ENCODE measurements around the gene CENPK. TPM values are rescaled to one million over a fixed set of nuclear protein-coding genes. Genes with fewer than 3 reads are reported as not detected.
"Not testable (repeated sequence)": the region's sequence is repeated elsewhere in the genome, so short reads cannot be mapped to it uniquely, and the experiment has no call there.

Gene CENPK
- total and polyA plus RNA-seq, 8 donors = 0.58 to 43.2 (median 4.6) TPM; not detected in 1

- no peaks in the 10 kb centered on the region for H3K4me1 ChIP-seq
- H3K9me3 ChIP-seq = no peaks in the 10 kb centered on the region
- DNase-seq = no peak
- intact Hi-C loops (cut with DNase I; ENCODE audit: low total_unique reads) = no loop called here
- H3K4me3 ChIP-seq = no peak overlapping the region
- no peak overlapping the region for H3K27ac ChIP-seq
- TF ChIP-seq POLR2AphosphoS5 (IDR thresholded peaks at IDR 0.05) = no peak
- no peak for TF ChIP-seq CTCF (IDR thresholded peaks at IDR 0.05)
- no peak for TF ChIP-seq POLR2A (IDR thresholded peaks at IDR 0.05)
- TF ChIP-seq EP300 (IDR thresholded peaks at IDR 0.05) = no peak
- 82 to 99% (median 92%) methylated on average over 2 of the region's 2 CpGs for WGBS, 5 donors
- no peaks in the 10 kb centered on the region for H3K36me3 ChIP-seq
- no peaks in the 10 kb centered on the region for H3K27me3 ChIP-seq
Measured at GRCh38 chr5:65508978-65509377, 54.0 kb downstream of the CENPK start.

- Histone ChIP-seq H3K9me3 (no peaks in the 10 kb centered on the region), H3K4me3 (no peak overlapping the region), H3K4me1 (no peaks in the 10 kb centered on the region), H3K36me3 (no peaks in the 10 kb centered on the region), H3K27me3 (no peaks in the 10 kb centered on the region), H3K27ac (no peak overlapping the region)
- WGBS, 5 donors = 27 to 54% (median 50%) methylated on average over 3 of the region's 3 CpGs
- no peak for DNase-seq
- TF ChIP-seq POLR2A (IDR thresholded peaks at IDR 0.05) = no peak
- no peak for TF ChIP-seq POLR2AphosphoS5 (IDR thresholded peaks at IDR 0.05)
- TF ChIP-seq EP300 (IDR thresholded peaks at IDR 0.05) = no peak
- no peak for TF ChIP-seq CTCF (IDR thresholded peaks at IDR 0.05)
- intact Hi-C loops (cut with DNase I; ENCODE audit: low total_unique reads) = no loop called here
Measured at GRCh38 chr5:65506961-65507360, 56.0 kb downstream of the CENPK start.

GRCh38 chr5:65489119-65489518, 73.8 kb downstream of the CENPK start:
- Histone ChIP-seq H3K4me1 (no peaks in the 10 kb centered on the region), H3K27me3 (no peaks in the 10 kb centered on the region), H3K36me3 (no peaks in the 10 kb centered on the region), H3K4me3 (no peak overlapping the region), H3K27ac (no peak overlapping the region), H3K9me3 (no peaks in the 10 kb centered on the region)
- TF ChIP-seq POLR2AphosphoS5 (IDR thresholded peaks at IDR 0.05) = no peak
- intact Hi-C loops (cut with DNase I; ENCODE audit: low total_unique reads) = loop anchor here (10.0 kb wide), 2 partner anchors 384 to 854 kb away; no protein-coding TSS in a partner anchor
- no peak for DNase-seq
- WGBS, 5 donors = 86 to 90% (median 89%) methylated on average over 4 of the region's 4 CpGs

- H3K27ac ChIP-seq, DNase-seq, H3K36me3 ChIP-seq, H3K4me1 ChIP-seq, H3K27me3 ChIP-seq, H3K4me3 ChIP-seq, H3K9me3 ChIP-seq: not testable (repeated sequence)
- 82 to 90% (median 87%) methylated on average over 7 of the region's 7 CpGs for WGBS, 5 donors
- intact Hi-C loops (cut with DNase I; ENCODE audit: low total_unique reads) = loop anchor here (10.0 kb wide), 2 partner anchors 383 to 853 kb away; no protein-coding TSS in a partner anchor
Measured at GRCh38 chr5:65488038-65488687, 74.8 kb downstream of the CENPK start.

GRCh38 chr5:65486803-65487202, 76.2 kb downstream of the CENPK start:
- intact Hi-C loops (cut with DNase I; ENCODE audit: low total_unique reads) = loop anchor here (10.0 kb wide), 2 partner anchors 382 to 852 kb away; no protein-coding TSS in a partner anchor
- not testable (repeated sequence) for H3K27ac ChIP-seq, H3K27me3 ChIP-seq, H3K9me3 ChIP-seq, H3K4me3 ChIP-seq, DNase-seq, H3K36me3 ChIP-seq
- WGBS, 5 donors = 75 to 96% (median 93%) methylated on average over 2 of the region's 2 CpGs
- peaks cover 0 to 10% (median 7%) of the 10 kb centered on the region in 4 donors for H3K4me1 ChIP-seq

GRCh38 chr5:65485405-65485804, 77.6 kb downstream of the CENPK start:
- Histone ChIP-seq H3K36me3 (no peaks in the 10 kb centered on the region), H3K4me1 (peaks cover 3 to 24% (median 19%) of the 10 kb centered on the region in 4 donors), H3K27me3 (no peaks in the 10 kb centered on the region), H3K4me3 (no peak overlapping the region), H3K9me3 (no peaks in the 10 kb centered on the region), H3K27ac (no peak overlapping the region)
- peak in 1 of 2 donors; percentile 4 for DNase-seq
- 88 to 98% (median 96%) methylated on average over 8 to 27 of the region's 28 CpGs for WGBS, 5 donors
- no peak for TF ChIP-seq CTCF (IDR thresholded peaks at IDR 0.05)
- intact Hi-C loops (cut with DNase I; ENCODE audit: low total_unique reads) = loop anchor here (10.0 kb wide), 2 partner anchors 381 to 851 kb away; no protein-coding TSS in a partner anchor

Data from stomach (tissue), 9 donors.